HG02970 (cell line): ENCODE results near the gene ATRN.
"Not testable (repeated sequence)": the region's sequence is repeated elsewhere in the genome, so short reads cannot be mapped to it uniquely, and the experiment has no call there.

ENCODE experiments used
- ATAC-seq: cut with Tn5 transposase; IDR thresholded peaks from one replicate; pipeline ENCODE4 v1.9.1; 2021; ENCODE audit warnings: mild to moderate bottlenecking, moderate library complexity, moderate number of reproducible peaks; ENCODE audit not compliant: unreplicated experiment, low FRiP score

The ATRN gene

DNA sequence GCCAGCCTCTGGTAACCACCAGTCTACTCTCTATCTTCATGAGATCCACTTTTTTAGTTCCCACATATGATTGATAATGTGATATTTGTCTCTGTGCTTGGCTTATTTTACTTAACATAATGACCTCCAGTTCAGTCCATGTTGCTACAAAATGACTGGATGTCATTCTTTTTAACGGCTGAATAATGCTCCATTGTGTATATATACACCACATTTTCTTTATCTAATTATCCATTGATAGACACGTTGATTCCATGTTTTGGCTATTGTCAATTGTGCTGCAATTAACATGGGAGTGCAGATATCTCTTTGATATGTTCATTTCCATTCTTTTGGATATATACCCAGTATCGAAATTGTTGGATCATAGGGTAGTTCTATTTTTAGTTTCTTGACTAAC, 89.3 kb downstream of the ATRN start:
- no peak for ATAC-seq

DNA sequence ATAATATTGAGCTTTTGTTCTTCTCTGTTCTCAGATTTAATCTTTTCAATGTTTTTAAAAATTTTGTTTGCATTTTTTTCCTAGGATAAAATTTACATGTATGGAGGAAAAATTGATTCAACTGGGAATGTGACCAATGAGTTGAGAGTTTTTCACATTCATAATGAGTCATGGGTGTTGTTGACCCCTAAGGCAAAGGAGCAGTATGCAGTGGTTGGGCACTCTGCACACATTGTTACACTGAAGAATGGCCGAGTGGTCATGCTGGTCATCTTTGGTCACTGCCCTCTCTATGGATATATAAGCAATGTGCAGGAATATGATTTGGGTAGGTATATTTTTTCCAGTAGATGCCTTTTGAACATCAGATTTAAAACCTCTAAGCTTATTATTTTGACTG, 89.8 kb downstream of the ATRN start:
- ATAC-seq: no peak

DNA sequence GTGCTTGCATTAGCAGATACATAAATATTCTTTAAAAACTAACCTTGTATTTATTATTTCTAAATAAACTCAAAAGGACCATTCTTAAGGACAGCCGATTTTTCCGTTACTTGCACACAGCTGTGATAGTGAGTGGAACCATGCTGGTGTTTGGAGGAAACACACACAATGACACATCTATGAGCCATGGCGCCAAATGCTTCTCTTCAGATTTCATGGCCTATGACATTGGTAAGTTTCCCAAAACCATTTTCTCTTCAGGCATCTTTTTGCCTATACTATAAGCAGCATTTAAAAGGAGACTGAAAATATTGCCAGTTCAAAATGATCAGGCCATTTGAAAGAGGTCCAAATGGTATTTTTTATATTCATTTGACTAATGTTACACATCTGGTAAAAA, 92.3 kb downstream of the ATRN start:
- ATAC-seq: no peak

DNA sequence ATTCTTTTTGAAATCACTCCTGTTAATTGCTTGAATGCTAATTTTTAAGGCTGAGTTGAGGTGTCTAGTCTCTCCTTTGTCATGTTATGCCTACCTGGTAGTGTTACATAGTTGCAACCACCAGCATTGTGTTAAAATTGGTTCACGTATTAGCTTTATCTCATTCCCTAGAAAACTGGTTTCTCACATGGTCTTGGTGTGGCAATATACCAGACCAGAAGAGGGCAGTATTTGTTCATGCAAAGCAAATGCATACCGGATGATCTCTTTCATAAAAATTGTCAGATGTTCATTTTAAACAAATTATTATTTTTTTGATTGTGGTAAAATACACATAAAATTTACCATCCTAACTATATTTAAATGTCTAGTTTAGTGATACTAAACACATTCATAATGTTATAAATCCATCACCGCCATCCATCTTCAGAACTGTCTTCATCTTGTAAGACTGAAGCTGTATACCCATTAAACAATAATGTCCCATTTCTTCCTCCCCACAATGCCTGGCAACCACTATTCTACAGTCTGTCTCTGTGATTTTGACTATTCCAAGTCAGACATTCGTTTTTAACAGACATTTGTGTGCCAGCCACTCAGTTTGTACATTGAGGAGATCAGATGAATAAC, 92.8 kb downstream of the ATRN start:
- ATAC-seq: no peak

DNA sequence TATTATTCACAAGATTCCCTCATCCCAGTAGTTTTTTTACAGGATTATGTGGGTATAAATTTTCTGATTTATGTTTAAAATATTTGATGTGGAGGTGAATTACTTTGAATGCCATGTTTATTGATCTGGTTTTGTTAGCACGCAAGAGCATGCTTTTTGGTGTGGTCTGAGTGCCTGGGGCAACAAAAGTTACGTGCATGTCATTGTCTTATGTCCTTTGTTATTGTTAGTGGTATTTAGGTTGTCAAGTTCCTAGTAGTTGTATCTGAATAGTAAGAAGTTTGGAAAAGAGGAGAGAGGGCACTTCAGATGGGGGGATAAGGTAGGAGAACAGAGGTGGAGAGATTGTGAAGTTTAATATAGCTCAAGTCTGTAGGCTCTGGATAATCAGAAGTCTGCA, 95.0 kb downstream of the ATRN start:
- ATAC-seq: no peak

DNA sequence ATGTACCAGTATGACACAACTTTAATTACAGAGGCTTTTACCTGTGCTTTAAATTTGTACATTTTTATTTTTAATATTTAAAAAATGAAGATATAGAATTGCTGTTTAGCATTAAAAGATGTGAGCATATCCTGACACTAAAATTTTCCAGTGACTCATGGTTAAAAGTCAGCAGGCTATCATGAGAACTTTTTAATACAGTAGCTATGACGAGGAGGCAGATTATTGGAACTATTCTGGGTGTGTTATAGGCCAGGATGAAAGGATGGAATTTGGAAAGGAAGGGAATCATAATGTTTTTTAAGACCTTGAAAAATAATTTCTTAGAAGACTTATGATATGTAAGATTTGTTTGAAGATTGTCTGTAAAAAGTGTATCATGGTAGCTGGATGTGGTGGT, 101.3 kb downstream of the ATRN start:
- ATAC-seq: no peak

DNA sequence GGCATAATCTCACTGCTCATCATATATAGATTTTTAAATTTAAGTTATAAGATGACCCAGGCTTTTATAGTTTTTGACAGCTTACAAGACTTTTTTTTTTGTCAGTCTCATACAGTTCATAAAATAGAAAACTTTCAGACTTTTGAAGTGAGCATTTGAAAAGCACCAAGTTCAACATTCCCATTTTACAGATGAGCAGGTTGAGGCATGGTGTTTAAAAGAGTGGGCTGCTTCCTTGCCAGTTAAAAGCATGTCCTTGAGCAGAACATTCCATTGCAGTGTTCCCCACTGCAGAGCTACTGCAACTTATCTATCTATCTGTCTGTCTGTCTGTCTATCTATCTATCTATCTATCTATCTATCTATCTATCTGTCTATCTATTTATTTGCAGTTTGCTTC, 105.5 kb downstream of the ATRN start:
- no peak for ATAC-seq

DNA sequence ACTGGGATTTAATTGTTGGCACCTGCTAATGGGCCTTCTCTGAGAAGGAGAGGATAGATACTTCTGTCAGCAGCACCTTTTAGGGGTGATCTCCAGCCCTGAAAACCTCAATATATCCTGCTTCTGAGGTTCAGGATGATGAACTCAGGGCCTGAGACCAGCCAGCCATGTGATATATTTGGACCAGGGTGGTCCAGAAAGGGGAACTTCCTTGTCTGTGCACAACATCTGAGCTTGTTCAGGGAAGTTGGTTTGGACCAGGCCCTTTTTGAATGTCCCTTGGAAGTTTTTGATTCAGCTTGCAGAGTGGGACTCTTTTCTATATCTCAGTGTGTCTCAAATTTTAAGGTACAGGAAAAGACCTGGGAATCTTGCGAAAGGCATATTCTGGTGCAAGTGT, 106.5 kb downstream of the ATRN start:
- no peak for ATAC-seq

DNA sequence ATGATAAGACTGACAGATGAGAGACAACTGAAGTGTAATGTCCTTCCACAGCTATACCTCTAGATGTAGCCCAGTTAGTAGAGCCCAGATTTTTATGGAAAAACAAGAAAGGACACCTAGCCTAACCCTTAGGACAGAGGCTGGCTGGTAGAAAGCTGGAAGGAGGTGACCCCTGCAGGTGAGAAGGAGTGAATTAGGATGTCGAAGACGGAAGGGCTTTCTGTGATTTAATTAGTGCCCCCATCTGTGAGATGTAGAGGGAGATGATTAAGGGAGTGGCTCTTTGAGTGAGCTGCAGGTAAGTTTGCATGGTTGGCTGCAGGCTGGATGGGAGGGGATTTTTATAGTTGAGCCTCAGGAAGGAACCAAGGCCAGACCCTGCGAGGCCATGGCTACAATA, 109.6 kb downstream of the ATRN start:
- no peak for ATAC-seq

DNA sequence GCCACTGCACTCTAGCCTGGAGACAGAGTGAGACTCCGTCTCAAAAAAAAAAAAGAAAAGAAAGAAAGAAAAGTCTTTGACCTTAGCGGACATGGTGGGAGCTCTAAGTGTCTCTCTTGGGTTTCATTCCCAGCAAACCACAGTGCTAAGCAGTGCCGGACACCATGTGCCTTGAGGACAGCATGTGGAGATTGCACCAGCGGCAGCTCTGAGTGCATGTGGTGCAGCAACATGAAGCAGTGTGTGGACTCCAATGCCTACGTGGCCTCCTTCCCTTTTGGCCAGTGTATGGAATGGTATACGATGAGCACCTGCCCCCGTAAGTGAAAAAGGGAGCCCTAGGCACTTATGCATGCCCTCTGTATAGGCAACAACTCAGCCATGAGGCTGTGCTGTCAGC, 112.9 kb downstream of the ATRN start:
- no peak for ATAC-seq

DNA sequence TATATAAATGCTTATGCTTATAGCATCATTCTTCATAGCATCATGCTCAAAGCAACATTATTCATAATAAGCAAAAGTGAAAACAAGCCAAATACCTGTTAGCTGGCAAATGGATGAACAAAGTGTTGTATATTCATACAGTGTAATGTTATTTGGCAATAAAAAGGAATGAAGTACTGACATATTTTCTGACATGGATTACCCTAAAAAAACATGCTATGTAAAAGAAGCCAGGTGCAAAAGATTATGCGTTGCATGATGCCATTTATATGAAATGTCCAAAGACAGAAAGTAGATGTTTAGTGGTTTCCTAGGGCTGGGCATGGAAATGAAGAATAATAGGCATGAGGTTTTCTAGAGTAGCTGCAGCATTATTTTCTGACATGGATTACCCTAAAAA, 115.3 kb downstream of the ATRN start:
- no peak for ATAC-seq

DNA sequence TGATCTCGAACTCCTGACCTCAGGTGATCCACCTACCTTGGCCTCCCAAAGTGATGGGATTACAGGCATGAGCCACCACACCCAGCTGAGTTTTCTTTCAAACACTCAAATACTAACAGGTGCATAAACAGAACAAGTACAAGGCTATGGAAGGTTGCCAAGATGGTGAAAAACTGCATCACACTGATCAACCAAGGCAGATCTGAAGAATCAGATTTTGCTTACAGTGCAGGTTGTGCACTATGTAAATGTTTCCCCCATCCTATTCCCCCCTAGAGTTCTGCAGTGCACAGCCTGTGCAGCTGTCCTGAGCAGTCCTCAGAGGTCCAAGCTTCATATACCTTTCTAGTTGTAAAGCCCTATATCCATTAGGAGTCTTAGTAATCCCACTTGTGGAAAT, 119.3 kb downstream of the ATRN start:
- ATAC-seq: no peak

DNA sequence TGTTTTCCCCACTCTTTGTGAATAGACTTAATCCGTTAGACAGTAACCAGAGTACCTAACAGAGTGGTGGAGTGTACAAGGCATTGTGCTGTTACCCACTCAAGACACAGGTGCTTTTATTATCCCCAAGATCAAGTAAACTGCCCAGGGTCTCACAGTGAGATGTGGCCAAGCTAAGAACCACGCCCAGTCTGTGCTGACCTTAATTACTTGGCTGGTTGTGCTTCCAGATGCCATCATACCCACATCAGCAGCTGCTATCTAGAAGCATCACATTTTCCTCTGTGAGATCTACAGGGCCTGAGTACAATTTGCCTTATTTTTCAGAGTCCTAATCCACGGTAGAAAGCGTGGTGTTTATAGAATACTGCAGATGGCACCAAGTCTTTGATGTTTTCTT, 122.1 kb downstream of the ATRN start:
- no peak for ATAC-seq

DNA sequence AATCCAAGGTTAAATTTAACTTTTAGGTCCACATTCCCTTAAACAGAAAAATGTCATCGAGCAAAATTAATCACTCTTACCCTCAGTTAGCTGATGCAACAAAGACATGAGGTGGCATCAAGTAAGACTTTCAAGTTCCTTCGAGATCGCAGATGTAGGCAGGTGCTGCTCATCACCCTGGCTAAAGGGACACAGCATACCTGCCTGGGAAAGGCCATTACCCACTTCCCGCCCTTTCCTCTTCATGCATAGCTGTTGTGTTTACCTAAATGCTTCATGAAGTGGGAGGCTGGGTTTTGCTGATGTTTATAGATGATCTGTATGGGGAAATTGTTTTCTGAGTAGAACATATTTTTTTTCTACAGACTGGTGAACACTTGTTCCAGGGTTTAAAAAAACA, 124.7 kb downstream of the ATRN start:
- ATAC-seq: no peak

DNA sequence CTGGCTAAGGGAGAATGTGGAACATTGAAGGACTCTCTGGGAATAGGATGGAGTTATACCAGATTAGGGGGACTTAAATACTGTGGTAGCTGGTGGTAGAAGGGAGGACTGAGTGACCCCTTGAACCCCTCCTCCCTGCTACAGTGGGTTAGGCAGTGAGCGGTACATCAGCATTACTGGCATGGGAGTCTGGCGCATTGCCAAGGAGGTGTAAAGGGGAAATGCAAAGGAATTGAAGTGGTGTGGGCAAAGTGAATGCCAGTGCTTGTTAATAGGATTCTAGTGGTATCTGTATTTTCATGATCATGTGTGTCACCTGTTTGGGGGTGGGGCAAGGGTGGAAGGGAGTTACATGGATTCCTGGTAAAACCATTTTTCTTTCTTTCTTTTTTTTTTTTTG, 132.3 kb downstream of the ATRN start:
- no peak for ATAC-seq

DNA sequence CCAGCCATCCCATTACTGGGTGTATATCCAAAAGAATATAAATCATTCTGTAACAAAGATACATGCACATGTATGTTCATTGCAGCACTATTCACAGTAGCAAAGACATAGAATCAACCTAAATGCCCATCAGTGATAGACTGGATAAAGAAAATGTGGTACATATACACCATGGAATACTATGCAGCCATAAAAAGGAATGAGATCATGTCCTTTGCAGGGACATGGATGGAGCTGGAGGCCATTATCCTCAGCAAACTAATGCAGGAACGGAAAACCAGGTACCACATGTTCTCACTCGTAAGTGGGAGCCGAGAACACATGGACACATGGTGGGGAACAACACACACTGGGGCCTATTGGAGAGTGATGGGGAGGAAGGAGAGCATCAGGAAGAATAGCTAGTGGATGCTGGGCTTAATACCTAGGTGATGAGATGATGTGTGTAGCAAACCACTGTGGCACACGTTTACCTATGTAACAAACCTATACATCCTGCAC, 134.6 kb downstream of the ATRN start:
- ATAC-seq: not testable (repeated sequence)

DNA sequence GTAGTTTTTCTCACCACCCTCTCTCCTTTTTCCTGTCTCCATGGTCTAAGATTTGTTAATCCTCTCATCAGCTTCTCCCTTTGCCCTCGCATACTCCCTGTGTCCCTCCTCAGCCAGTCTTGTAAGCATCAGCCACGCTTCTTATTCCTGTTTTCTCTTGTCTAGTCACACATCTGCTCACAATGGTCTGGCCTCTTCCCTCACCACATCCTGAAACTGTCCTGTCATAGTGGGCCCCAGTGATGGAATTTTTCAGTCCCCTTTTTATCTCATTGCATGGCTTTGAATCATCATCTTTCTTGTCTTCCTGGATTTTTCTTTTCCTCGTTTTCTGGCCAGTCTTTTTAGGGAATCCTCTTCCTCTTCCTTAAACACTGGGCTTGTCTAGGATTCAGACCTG, 135.2 kb downstream of the ATRN start:
- no peak for ATAC-seq

DNA sequence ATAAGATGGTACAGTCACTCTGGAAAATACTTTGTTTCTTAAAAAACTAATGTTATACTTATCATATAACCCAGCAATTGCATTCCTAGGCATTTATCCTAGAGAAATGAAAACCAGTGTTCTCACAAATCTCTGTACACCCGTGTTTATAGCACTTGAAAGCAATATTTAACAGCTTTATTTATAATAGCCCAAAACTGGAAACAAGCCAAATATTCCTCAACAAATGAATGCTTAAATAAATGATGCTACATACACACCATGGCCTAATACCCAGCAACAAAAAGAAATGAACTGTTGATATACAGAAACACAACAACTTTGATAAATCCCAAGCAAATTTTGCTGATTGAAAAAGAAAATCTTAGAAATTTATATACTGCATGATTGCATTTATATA, 141.1 kb downstream of the ATRN start:
- no peak for ATAC-seq

DNA sequence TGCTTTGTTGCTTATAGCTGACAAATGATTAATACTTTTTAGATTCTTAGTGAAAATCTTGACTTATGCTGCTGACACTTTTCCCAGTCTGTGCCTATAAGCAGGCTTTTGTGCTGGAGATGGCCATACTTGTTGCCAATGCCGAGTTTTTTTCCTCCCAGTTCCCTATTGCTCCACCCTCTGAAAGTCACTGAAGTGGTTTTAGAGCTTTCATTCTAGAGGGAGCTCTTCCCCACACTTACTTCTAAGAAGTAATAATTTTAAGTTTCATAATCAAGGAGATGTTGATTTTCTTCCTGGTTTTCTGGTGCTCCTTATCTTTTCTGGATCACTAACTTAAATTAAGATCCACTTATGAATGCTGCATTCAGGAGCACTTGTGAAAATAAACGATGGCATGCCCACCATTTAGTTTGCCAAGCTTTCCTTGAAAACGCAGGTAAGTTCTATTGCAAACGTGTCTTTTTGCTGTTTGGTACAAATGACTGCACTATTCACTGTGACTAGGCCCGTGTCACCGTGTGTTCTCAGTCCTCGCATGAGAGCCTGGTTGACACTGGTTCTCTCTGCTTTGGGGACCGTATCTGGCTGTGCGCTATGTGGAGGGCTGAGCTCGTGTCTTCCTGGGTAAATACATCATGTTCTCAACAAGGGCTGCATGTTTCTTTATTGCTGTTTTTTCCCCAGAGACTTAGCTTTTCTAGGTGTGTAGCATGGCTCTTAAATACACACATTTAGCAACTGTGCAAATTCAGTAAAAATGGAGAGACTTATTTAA, 142.2 kb downstream of the ATRN start:
- no peak for ATAC-seq

DNA sequence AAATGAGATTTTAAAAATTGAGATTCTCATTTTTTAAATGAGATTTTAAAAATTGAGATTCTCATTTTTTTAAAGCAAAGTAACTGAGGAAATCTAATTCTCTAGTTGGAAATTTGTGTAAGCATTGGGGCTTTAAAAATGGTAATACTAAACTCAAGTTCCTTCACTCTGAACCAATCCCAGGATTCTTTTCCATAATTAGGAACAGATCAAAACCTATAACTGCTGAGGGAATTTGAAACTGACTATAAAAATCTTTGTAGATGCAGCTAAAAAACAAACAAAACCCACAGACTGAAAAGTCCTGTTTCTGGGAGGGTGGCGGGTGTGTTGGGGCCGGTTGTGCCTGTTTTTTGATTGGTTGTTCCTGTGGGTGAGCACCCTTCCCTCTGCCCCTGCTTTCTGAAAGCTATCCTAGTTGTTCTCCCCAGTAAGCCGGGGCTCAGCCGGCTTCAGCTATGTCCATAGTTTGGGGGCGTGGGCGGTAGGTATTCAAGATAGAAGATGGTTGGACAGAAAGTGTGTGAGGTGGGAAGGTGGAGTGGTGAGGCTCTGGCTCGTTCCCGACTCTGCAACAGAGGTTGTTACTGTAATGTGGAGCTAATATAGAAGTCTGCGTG, 143.1 kb downstream of the ATRN start:
- no peak for ATAC-seq

DNA sequence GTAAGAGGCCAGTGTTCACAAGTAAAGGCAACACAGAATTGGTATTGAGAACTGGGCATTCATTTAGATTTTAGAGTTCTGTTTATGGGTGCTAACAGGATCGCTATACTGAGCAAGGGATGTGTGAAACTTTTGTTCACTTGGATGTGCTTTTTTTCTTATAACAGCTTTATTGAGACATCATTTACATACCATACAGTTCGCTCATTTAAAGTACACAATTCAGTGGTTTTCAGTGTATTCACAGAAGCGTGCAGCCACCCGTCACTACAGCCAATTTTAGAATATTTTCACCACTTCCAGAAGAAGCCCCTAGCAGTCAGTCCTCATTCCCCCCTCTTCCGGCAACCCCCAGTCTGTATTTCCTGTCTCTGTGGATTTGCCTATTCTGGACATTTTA, 143.6 kb downstream of the ATRN start:
- ATAC-seq: no peak
